WTC11 (cell line): ENCODE measurements around the gene MACC1.

ENCODE experiments used
- CTCF ChIP-seq: fragments of 200-600 bp; IDR thresholded peaks from 2 replicates; pipeline ENCODE4 v1.8.0; 2022; ENCODE audit warnings: antibody characterized with exemption
- ETV6 ChIP-seq: sonication (generic); formaldehyde crosslinking; IDR thresholded peaks from 2 replicates; pipeline ENCODE4 v1.8.1; 2022; ENCODE audit warnings: mild to moderate bottlenecking, missing genetic modification reagents
- IRF1 ChIP-seq: sonication (generic); formaldehyde crosslinking; IDR thresholded peaks from 2 replicates; pipeline ENCODE4 v1.8.0; 2023; ENCODE audit warnings: missing genetic modification reagents
- MAX ChIP-seq: sonication (generic); formaldehyde crosslinking; IDR thresholded peaks from 2 replicates; pipeline ENCODE4 v1.8.0; 2022; ENCODE audit warnings: mild to moderate bottlenecking, missing genetic modification reagents
- MYBL2 ChIP-seq: sonication (generic); formaldehyde crosslinking; IDR thresholded peaks from 2 replicates; pipeline ENCODE4 v1.8.1; 2023; ENCODE audit warnings: mild to moderate bottlenecking, moderate library complexity, missing genetic modification reagents
- NFE2L1 ChIP-seq: sonication (generic); formaldehyde crosslinking; IDR thresholded peaks from 2 replicates; pipeline ENCODE4 v1.8.1; 2023; ENCODE audit warnings: missing genetic modification reagents
- STAT6 ChIP-seq: sonication (generic); formaldehyde crosslinking; conservative IDR thresholded peaks from 2 replicates; pipeline ENCODE4 v1.8.1; 2023; ENCODE audit warnings: mild to moderate bottlenecking, low read depth, missing genetic modification reagents, moderate library complexity
- USF2 ChIP-seq: sonication (generic); formaldehyde crosslinking; IDR thresholded peaks from 2 replicates; pipeline ENCODE4 v1.8.1; 2023; ENCODE audit warnings: mild to moderate bottlenecking, missing genetic modification reagents, moderate library complexity
- ZBTB21 ChIP-seq: sonication (generic); formaldehyde crosslinking; IDR thresholded peaks from 2 replicates; pipeline ENCODE4 v1.8.1; 2023; ENCODE audit warnings: mild to moderate bottlenecking, missing genetic modification reagents, borderline replicate concordance
- ZNF121 ChIP-seq: sonication (generic); formaldehyde crosslinking; IDR thresholded peaks from 2 replicates; pipeline ENCODE4 v1.8.0; 2023; ENCODE audit warnings: missing genetic modification reagents

- TF ChIP-seq CTCF: no peak
- no peak for TF ChIP-seq MAX (CRISPR knock-in tag)
- no peak for TF ChIP-seq ETV6 (CRISPR knock-in tag)
- no peak for TF ChIP-seq NFE2L1
- TF ChIP-seq ZBTB21: no peak
- no peak for TF ChIP-seq USF2
- TF ChIP-seq IRF1: no peak
- no peak for TF ChIP-seq STAT6
- TF ChIP-seq MYBL2 (CRISPR knock-in tag): no peak
- no peak for TF ChIP-seq ZNF121
These were observed 6.8 kb upstream of the MACC1 start for GRCh38 chr7:20224025-20224424.
